ENCODE results near the gene KRTAP5-9.

The KRTAP5-9 gene

DNA sequence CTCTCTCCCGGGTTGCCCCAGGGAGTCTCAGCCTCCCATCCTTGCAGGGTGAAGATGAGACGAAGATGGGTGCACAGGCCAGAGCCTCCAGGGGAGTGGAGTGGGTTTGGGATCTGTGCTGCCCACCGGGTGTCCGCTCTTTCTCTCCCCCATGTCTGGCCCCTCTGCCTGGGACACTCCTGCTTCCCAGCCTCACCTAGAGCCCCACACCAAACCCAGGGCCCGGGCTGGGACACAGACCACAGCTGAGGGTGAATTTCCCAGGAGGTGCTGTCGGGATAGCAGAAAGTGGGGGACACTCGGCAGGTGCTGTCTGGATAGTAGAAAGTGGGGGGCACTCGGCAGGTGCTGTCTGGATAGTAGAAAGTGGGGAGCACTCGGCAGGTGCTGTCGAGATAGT lies 46.2 kb upstream of the KRTAP5-9 start:
- DNase-seq (ENCODE audit: extremely low read depth, insufficient read length) = no peak
- TF ChIP-seq CTCF (IDR thresholded peaks at IDR 0.05; ENCODE audit: insufficient read depth, low read length, poor library complexity, severe bottlenecking) = no peak
- no peak overlapping the region for H3K4me3 ChIP-seq (replicated peaks; ENCODE audit: low read depth, low read length)
- no peaks in the 10 kb centered on the region for H3K27me3 ChIP-seq (replicated peaks; ENCODE audit: control insufficient read depth, insufficient read depth, low read length)
- H3K36me3 ChIP-seq (ENCODE audit: control insufficient read depth, insufficient read depth, low read length) = peaks cover 26% of the 10 kb centered on the region

DNA sequence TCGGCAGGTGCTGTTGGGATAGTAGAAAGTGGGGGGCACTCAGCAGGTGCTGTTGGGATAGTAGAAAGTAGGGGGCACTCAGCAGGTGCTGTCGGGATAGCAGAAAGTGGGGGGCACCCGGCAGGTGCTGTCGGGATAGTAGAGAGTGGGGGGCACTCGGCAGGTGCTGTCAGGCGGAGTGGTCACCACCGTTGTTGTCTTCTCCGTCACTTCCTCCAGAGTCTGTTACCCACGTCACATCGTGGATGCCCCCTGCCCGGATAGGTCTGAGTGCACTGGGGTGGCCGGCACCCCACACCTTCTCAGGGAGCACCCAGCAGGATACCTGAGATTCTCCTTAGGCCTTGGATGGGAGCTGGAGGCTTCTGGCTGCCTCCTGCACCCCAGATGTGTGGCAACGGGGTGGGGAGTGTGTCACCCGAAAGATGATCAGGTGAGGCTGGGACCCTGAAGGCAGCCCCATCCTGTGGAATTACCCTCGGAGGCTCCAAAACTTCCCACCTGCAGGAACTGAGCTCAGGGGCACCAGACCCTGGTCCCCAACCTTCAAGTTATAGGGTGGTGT lies 45.3 kb upstream of the KRTAP5-9 start:
- peaks cover 22% of the 10 kb centered on the region for H3K36me3 ChIP-seq (ENCODE audit: control insufficient read depth, insufficient read depth, low read length)
- TF ChIP-seq CTCF (IDR thresholded peaks at IDR 0.05; ENCODE audit: insufficient read depth, low read length, poor library complexity, severe bottlenecking) = no peak
- no peak overlapping the region for H3K4me3 ChIP-seq (replicated peaks; ENCODE audit: low read depth, low read length)
- DNase-seq (ENCODE audit: extremely low read depth, insufficient read length) = no peak
- no peaks in the 10 kb centered on the region for H3K27me3 ChIP-seq (replicated peaks; ENCODE audit: control insufficient read depth, insufficient read depth, low read length)

DNA sequence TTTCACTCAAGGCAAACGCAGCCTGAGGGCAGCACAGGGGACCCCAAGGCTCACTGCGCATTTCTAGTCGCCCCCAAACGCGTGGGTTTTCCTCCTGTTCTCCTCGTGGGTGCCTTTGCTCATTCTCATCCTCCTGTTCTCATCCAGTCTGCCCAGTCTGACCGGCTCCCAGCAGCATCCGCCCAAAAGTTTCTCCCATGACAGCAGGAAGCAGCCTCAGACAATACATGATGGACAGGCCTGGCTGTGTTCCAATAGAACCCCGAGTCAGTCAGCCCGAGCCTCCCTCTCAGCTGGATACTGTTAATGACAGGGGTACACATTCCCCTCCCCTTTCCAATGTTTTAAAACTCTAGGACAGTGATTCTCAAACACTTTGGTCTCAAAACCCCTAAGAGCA lies 43.7 kb upstream of the KRTAP5-9 start:
- TF ChIP-seq CTCF (IDR thresholded peaks at IDR 0.05; ENCODE audit: insufficient read depth, low read length, poor library complexity, severe bottlenecking) = no peak
- Histone ChIP-seq H3K36me3 (ENCODE audit: control insufficient read depth, insufficient read depth, low read length) (peaks cover 16% of the 10 kb centered on the region), H3K4me3 (replicated peaks; ENCODE audit: low read depth, low read length) (no peak overlapping the region), H3K27me3 (replicated peaks; ENCODE audit: control insufficient read depth, insufficient read depth, low read length) (no peaks in the 10 kb centered on the region)
- no peak for DNase-seq (ENCODE audit: extremely low read depth, insufficient read length)

DNA sequence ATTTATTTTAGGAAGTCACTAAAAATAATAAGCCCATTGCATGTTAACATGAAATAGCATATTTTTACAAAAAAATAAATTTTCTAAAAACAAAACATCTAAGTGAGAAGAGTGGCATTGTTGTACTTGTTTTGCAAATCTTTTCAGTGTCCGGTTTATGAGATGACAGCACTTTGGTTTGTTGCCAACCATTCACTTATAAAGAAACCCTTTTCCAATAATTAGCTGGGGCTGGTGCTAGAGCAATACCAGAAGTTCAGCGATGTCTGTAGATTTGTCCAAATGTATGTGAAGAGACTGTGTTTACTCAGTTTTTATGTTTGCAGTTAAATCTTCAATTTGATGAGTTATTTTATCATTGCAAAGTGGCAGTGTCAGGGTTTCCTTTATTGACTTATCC lies 43.2 kb upstream of the KRTAP5-9 start:
- Histone ChIP-seq H3K36me3 (ENCODE audit: control insufficient read depth, insufficient read depth, low read length) (peaks cover 13% of the 10 kb centered on the region), H3K27me3 (replicated peaks; ENCODE audit: control insufficient read depth, insufficient read depth, low read length) (no peaks in the 10 kb centered on the region), H3K4me3 (replicated peaks; ENCODE audit: low read depth, low read length) (no peak overlapping the region)
- DNase-seq (ENCODE audit: extremely low read depth, insufficient read length) = no peak
- TF ChIP-seq CTCF (IDR thresholded peaks at IDR 0.05; ENCODE audit: insufficient read depth, low read length, poor library complexity, severe bottlenecking) = no peak

- Histone ChIP-seq H3K27me3 (replicated peaks; ENCODE audit: control insufficient read depth, insufficient read depth, low read length) (no peaks in the 10 kb centered on the region), H3K4me3 (replicated peaks; ENCODE audit: low read depth, low read length) (no peak overlapping the region), H3K36me3 (ENCODE audit: control insufficient read depth, insufficient read depth, low read length) (peaks cover 10% of the 10 kb centered on the region)
- no peak for TF ChIP-seq CTCF (IDR thresholded peaks at IDR 0.05; ENCODE audit: insufficient read depth, low read length, poor library complexity, severe bottlenecking)
- no peak for DNase-seq (ENCODE audit: extremely low read depth, insufficient read length)
Observed at GRCh38 chr11:71505781-71506180, 42.4 kb upstream of the KRTAP5-9 start.

DNA sequence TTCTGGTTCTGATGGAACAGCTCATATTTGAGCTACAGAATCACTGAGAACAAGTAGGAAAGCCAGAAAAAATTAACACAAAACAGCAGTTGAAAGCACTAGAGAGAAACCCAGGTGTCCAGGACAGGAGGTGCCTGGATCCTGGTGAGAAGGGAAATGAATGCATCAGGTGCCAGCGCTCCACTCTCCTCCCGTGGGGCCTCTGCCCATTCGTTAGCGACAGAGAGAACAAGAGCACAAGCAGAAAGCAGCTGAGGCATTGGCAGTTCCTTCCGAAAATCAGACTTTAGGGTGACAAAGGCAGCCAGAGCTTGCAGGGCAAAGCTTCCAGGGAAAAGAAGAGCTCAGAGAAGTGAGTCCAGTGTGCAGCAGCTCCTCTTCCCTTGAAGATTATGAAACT lies 41.1 kb upstream of the KRTAP5-9 start:
- no peak for TF ChIP-seq CTCF (IDR thresholded peaks at IDR 0.05; ENCODE audit: insufficient read depth, low read length, poor library complexity, severe bottlenecking)
- Histone ChIP-seq H3K4me3 (replicated peaks; ENCODE audit: low read depth, low read length) (no peak overlapping the region), H3K36me3 (ENCODE audit: control insufficient read depth, insufficient read depth, low read length) (peaks cover 5% of the 10 kb centered on the region), H3K27me3 (replicated peaks; ENCODE audit: control insufficient read depth, insufficient read depth, low read length) (no peaks in the 10 kb centered on the region)
- no peak for DNase-seq (ENCODE audit: extremely low read depth, insufficient read length)

All from GM06990 (cell line).